NK-92 (cell line): ENCODE results near the gene ZNF532.

Experiments used
- DNase-seq: peaks from one replicate; lab custom pipeline; 2025; ENCODE audit not compliant: unreplicated experiment; lab: John Stamatoyannopoulos, UW

The ZNF532 gene

DNA sequence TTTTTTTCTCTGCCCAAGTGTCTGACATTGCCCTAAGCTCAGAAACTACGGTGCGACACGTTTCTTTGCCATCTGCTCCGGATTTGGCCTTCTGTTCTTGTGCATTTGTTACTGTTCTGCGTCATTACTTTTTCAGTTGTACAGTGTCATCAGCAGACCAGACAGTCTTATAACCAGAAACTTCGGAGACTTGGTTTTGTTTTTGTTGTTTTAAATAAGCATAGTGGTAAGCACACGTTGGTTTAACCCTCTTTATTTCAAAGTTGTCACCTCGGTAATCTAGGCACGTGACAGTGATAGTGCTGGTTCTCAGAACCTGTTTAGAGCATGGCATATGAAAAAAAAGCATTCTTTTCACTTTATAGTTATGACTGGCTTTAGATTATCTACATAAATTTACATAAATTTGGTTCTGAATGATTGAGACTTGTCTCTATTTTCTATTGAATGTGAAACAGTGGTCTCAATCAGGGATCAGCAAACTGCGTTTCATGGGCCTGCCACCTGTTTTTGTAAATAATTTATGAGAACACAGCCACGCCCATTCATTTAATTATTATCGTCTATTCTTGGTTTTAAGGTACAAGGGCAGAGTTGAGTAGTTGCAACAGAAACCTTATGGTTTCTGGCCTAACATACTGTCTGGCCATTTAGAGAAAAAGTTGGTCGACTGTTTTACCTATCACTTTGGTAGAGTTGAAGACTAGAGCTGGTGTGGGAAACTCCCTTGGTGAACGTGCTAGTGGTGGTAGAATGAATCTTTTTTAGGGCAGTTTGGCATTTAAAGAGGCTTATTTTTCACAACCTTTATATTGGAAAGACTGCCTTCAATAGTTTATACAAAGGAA, 106.5 kb downstream of the ZNF532 start:
- DNase-seq, result no peak

GRCh38 chr18:58975296-58975695, 110.6 kb downstream of the ZNF532 start:
- no peak for DNase-seq

DNA sequence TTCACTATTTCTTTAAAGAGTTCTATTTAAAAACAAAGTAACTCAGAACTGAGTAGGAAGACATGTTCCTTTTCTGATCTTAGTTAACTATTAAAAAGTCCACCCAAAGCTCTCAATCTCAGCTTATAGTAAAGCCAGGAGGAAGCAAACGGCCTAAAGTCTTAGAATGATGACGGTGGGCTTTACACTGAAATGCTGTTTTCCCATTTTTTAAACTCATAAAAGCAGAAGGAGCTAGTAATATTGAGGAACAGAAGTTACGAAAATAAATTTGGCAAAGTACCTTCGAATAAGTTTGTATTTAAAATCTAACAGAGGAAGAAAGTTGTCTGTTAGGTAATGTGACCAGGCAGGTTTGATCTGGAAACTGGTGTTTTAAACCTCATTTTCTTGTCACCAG, 111.1 kb downstream of the ZNF532 start:
- DNase-seq, result no peak

DNA sequence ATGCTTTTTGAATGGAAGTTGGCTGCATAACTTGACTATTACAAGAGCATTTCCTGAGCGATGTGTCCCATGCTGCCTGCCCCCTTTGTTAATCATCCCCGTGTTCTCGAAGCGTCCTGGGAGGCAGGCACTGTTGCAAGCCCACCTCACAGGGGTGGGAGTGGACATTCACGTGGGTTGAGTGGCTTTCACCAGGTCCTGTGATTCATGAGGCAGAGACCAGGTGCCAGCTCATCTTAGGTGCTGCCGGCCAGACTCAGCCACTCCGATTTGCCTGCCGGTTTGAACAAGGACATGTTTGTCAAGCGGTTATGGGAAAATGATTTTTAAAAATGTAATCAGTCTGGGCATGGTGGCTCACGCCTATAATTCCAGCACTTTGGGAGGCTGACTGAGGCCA, 112.5 kb downstream of the ZNF532 start:
- DNase-seq, result no peak

GRCh38 chr18:58977801-58978200, 113.1 kb downstream of the ZNF532 start:
- no peak for DNase-seq

- no peak for DNase-seq
Observed at GRCh38 chr18:58978916-58979315, 114.2 kb downstream of the ZNF532 start.

GRCh38 chr18:58979615-58980014, 114.9 kb downstream of the ZNF532 start:
- no peak for DNase-seq

GRCh38 chr18:58980991-58981390, 116.3 kb downstream of the ZNF532 start:
- no peak for DNase-seq

GRCh38 chr18:58983260-58984155, 118.8 kb downstream of the ZNF532 start:
- no peak for DNase-seq

DNA sequence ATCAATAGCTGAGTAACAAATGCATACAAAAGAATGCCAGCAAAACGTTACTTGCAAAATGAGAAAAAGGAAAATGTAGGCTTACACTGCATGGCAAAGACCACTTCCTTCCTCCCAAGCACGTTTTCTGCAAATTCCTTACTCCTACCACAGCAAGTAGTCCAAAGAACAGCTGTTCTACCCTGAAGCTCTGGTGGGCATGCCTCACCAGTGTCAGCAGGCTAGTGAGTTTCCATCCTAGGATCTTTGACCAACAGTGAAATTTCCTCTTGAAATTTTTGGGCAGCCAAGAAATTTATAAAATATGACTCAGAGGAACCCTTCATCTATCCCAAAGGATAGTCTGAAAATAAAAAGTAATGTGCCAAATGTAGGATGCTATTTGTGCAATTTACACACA, 123.9 kb downstream of the ZNF532 start:
- no peak for DNase-seq

- no peak for DNase-seq
Observed at GRCh38 chr18:58989184-58989759, 124.6 kb downstream of the ZNF532 start.

DNA sequence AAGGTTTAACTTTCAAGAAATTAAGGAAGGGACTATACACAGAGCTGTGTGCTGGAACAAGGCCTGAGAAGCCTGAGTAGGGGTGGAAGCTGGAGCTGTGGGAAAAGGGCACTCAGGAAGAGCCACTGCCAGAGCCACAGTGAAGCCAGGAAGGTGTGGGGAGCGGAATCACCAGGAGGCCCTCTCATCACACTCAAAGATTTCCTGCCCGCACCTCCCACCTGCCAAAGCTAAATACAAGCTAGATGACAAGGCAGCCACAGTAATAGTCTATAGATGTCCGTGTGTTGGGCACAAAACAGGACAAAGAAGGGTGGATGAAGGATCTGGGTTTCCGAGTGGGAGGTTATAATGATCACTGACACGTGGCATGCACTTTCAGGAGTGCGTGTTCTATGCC, 126.0 kb downstream of the ZNF532 start:
- DNase-seq, result no peak

- DNase-seq, result no peak
Observed at GRCh38 chr18:58991167-58991798, 126.6 kb downstream of the ZNF532 start.

- no peak for DNase-seq
Observed at GRCh38 chr18:58992301-58993231, 127.9 kb downstream of the ZNF532 start.

GRCh38 chr18:58993260-58993659, 128.6 kb downstream of the ZNF532 start:
- DNase-seq, result no peak

DNA sequence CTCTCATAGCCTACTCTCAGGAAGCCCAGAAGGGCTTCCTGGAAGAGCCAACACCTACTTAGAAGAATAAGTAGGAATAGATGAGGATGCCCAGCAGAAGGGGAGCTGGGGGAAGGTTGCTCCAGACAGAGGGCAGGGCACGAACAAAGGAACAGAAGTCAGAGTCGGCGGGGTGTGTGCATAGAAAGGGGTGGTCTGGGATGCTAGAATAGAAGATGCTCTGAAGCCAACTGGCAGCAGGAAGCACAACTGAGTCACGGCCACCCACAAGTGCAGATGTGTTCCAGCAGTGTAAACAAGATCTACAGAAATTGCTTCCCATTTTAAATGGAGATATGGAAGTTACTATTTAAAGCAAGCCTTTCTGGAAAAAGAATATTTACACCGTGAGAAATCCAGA, 131.0 kb downstream of the ZNF532 start:
- no peak for DNase-seq

- DNase-seq, result no peak
Observed at GRCh38 chr18:58996131-58996641, 131.5 kb downstream of the ZNF532 start.

DNA sequence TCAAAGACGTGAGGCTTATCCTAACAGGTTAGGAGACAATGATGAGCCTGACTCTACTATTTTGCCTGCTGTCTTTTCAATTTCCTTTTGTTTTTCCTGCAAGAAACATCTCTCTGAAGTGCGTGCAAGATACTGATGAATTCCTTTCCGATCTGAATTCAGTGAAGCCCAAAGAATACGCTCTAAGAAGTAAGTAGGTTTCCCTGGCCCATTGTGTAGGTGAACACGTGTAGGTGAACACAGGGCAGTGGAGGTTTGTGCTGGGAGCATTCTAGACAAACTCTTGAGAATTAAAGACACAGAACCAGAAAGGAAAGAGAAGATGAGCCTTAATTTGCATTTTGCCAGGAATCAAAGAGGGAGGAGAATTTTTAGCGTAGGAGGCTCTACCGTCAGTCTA, 132.0 kb downstream of the ZNF532 start:
- DNase-seq, result no peak

GRCh38 chr18:58997811-58998337, 133.2 kb downstream of the ZNF532 start:
- DNase-seq, result no peak
